LNCAP (cell line): ENCODE results near the gene CAMKMT.

Experiments used
- TF ChIP-seq, protein P1 (sequence below): fragments of 450-650 bp; IDR thresholded peaks from 2 replicates; pipeline ENCODE4 v1.5.1; 2017; ENCODE audit warnings: mild to moderate bottlenecking

Gene CAMKMT

DNA sequence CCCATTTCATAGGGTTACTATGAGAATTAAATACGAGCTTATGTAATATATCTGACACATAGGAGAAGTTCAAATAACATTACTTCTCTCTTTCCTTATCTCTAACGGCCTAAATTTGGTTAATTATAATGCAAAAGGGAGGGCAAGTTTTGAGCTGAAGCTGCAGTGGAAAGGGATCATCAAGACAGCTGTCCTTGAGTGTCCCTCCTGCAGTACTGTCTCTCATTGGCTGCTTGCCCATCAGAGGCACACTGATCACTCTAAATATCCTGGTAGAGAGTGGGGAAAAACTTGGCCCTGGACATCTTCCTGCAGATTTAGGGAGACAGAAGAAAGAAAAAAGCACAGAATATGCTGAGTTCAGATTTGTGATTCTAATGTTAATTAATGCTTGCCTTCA lies 186.0 kb downstream of the CAMKMT start:
- TF ChIP-seq, protein P1, sequence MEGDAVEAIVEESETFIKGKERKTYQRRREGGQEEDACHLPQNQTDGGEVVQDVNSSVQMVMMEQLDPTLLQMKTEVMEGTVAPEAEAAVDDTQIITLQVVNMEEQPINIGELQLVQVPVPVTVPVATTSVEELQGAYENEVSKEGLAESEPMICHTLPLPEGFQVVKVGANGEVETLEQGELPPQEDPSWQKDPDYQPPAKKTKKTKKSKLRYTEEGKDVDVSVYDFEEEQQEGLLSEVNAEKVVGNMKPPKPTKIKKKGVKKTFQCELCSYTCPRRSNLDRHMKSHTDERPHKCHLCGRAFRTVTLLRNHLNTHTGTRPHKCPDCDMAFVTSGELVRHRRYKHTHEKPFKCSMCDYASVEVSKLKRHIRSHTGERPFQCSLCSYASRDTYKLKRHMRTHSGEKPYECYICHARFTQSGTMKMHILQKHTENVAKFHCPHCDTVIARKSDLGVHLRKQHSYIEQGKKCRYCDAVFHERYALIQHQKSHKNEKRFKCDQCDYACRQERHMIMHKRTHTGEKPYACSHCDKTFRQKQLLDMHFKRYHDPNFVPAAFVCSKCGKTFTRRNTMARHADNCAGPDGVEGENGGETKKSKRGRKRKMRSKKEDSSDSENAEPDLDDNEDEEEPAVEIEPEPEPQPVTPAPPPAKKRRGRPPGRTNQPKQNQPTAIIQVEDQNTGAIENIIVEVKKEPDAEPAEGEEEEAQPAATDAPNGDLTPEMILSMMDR = no peak

- TF ChIP-seq, protein P1 = no peak
Observed at GRCh38 chr2:44548221-44549098, 186.7 kb downstream of the CAMKMT start.

- TF ChIP-seq, protein P1 = no peak
Observed at GRCh38 chr2:44549099-44549471, 187.3 kb downstream of the CAMKMT start.

DNA sequence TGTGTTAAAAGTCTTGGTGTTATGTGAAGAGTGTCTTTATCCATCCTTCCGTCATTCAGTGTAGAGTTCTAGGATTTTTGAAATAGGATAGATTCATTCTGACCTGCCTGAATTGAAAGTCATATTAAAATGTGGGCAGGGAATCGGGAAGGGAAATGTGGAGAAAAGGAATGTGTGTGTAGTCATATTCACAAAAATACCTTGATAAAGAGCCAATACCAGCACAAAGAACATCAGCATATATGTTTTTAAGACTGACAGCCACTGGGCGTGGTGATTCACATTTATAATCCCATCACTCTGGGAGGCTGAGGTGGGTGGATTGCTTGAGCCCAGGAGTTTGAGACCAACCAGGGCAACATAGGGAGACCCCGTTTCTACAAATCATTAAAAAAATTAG lies 188.1 kb downstream of the CAMKMT start:
- TF ChIP-seq, protein P1 = no peak

GRCh38 chr2:44550561-44550960 lies 188.8 kb downstream of the CAMKMT start:
- TF ChIP-seq, protein P1 = no peak

DNA sequence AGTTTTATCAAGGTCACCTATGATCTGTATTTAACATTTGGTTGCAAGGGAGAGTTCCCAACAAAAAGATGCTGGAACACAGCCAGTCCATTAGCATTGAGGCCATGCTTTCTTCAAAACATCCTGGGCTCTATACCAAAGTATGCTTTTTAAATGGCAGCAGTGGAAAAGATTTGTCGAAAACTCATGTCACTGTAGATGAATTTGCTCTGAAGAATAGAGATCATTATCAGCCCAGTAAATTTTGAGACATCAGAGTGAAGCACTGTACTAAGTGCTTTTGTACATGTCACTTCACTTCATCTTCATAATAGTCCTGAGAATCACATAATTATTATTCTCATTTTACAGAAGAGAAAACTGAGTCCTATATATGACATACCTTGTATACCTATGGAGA lies 189.8 kb downstream of the CAMKMT start:
- TF ChIP-seq, protein P1 = no peak

DNA sequence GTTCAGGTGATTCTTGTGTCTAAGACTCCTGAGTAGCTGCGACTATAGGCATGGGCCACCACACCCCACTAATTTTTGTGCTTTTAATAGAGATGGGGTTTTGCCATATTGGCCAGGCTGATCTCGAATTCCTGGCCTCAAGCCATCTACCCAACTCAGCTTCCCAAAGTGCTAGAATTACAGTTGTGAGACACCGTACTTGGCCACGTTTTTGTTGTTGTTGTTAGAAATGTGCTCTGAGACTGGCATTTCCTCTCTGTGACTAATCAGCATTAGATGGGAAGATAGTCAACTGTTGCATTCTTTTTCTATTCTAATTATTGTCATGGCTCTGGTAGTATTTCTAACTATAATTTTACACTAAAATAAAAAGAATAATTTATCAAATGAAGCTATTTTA lies 191.7 kb downstream of the CAMKMT start:
- TF ChIP-seq, protein P1 = no peak
